IPS DF 6.9 (cell line): ENCODE data around the gene HYAL1.
A peak's percentile ranks its signal among the peaks of the same experiment; 100 is the strongest.

Experiments used
- DNase-seq: peaks from one replicate; pipeline ENCODE4 v3.0.0-alpha.2; 2013; ENCODE audit warnings: low read depth, low spot score
- H3K27ac ChIP-seq: one replicate; pipeline ENCODE4 v1.5.1; 2013; ENCODE audit warnings: low read length, control low read depth
- H3K27me3 ChIP-seq: 2 replicates; pipeline ENCODE4 v1.6.1; 2013; ENCODE audit warnings: mild to moderate bottlenecking, low read length; ENCODE audit not compliant: control insufficient read depth, insufficient read depth
- H3K36me3 ChIP-seq: 2 replicates; pipeline ENCODE4 v1.6.1; 2013; ENCODE audit warnings: low read length; ENCODE audit not compliant: control insufficient read depth, insufficient read depth
- H3K4me1 ChIP-seq: 2 replicates; pipeline ENCODE4 v1.6.1; 2013; ENCODE audit warnings: low read length; ENCODE audit not compliant: control insufficient read depth, insufficient read depth
- H3K4me3 ChIP-seq: 2 replicates; pipeline ENCODE4 v1.5.1; 2013; ENCODE audit warnings: mild to moderate bottlenecking, low read length
- H3K9me3 ChIP-seq: 2 replicates; pipeline ENCODE4 v1.6.1; 2013; ENCODE audit warnings: low read length, inconsistent platforms; ENCODE audit not compliant: control insufficient read depth, insufficient read depth
- WGBS: extraction: QIAGEN DNeasy Blood & Tissue Kit; methylation state at CpG from one replicate; pipeline ENCODE4 v1.1.7; 2013; ENCODE audit warnings: mixed read lengths, missing lambda C conversion rate; ENCODE audit not compliant: insufficient read length, insufficient coverage; 5-methylcytosine and 5-hydroxymethylcytosine counted together

Gene HYAL1

GRCh38 chr3:50333744-50334328 lies 30.5 kb upstream of the HYAL1 start:
- Histone ChIP-seq H3K9me3 (no peaks in the 10 kb centered on the region), H3K36me3 (peaks cover 14% of the 10 kb centered on the region), H3K4me1 (no peaks in the 10 kb centered on the region), H3K27me3 (peaks cover 1% of the 10 kb centered on the region; the same call in 1 of the 2 replicates), H3K4me3 (no peak overlapping the region), H3K27ac (no peak overlapping the region)
- DNase-seq, result no peak
- WGBS, result no CpG with 5 or more reads among the region's 12 CpGs

- no peak overlapping the region for H3K4me3 ChIP-seq
- no peaks in the 10 kb centered on the region for H3K9me3 ChIP-seq
- no CpG with 5 or more reads among the region's 19 CpGs for WGBS
- H3K36me3 ChIP-seq, result peaks cover 14% of the 10 kb centered on the region
- no peaks in the 10 kb centered on the region for H3K4me1 ChIP-seq
- DNase-seq, result no peak
- H3K27me3 ChIP-seq, result no peaks in the 10 kb centered on the region
- H3K27ac ChIP-seq, result no peak overlapping the region
Measured at GRCh38 chr3:50331364-50331907, 28.1 kb upstream of the HYAL1 start.

- WGBS, result no CpG with 5 or more reads among the region's 10 CpGs
- Histone ChIP-seq H3K4me1 (no peaks in the 10 kb centered on the region), H3K9me3 (no peaks in the 10 kb centered on the region), H3K4me3 (no peak overlapping the region), H3K27me3 (no peaks in the 10 kb centered on the region), H3K27ac (no peak overlapping the region), H3K36me3 (peaks cover 18% of the 10 kb centered on the region)
- DNase-seq, result no peak
Measured at GRCh38 chr3:50330330-50330729, 27.0 kb upstream of the HYAL1 start.

- Histone ChIP-seq H3K9me3 (no peaks in the 10 kb centered on the region), H3K27ac (no peak within 1 kb of the TSS), H3K27me3 (no peaks in the 10 kb centered on the region), H3K4me3 (peak within 1 kb of the TSS; percentile 84), H3K4me1 (peaks cover 3% of the 10 kb centered on the region; the same call in 1 of the 2 replicates), H3K36me3 (peaks cover 18% of the 10 kb centered on the region)
- no peak for DNase-seq
- no CpG with 5 or more reads among the region's 55 CpGs for WGBS
Measured at GRCh38 chr3:50327943-50328691, 24.7 kb upstream of the HYAL1 start, which contains the start of gene TUSC2. Gene TUSC2, minus strand, starts transcription at chr3:50328223. Its CDS starts 124 bp downstream, at chr3:50328099.

GRCh38 chr3:50327129-50327528 lies 23.8 kb upstream of the HYAL1 start:
- Histone ChIP-seq H3K4me3 (peak overlapping the region; percentile 84; the same call in 1 of the 2 replicates), H3K27ac (no peak overlapping the region), H3K36me3 (peaks cover 18% of the 10 kb centered on the region), H3K9me3 (no peaks in the 10 kb centered on the region), H3K27me3 (no peaks in the 10 kb centered on the region), H3K4me1 (peaks cover 3% of the 10 kb centered on the region; the same call in 1 of the 2 replicates)
- no CpG with 5 or more reads among the region's 4 CpGs for WGBS
- no peak for DNase-seq

- Histone ChIP-seq H3K36me3 (peaks cover 13% of the 10 kb centered on the region), H3K27ac (no peak overlapping the region), H3K27me3 (no peaks in the 10 kb centered on the region), H3K4me1 (peaks cover 3% of the 10 kb centered on the region; the same call in 1 of the 2 replicates), H3K9me3 (no peaks in the 10 kb centered on the region), H3K4me3 (no peak overlapping the region)
- DNase-seq, result no peak
- no CpG with 5 or more reads among the region's 8 CpGs for WGBS
Measured at GRCh38 chr3:50326182-50326541, 22.8 kb upstream of the HYAL1 start.

- Histone ChIP-seq H3K36me3 (peaks cover 11% of the 10 kb centered on the region), H3K9me3 (no peaks in the 10 kb centered on the region), H3K4me1 (peaks cover 3% of the 10 kb centered on the region; the same call in 1 of the 2 replicates), H3K27ac (no peak overlapping the region), H3K4me3 (no peak overlapping the region), H3K27me3 (no peaks in the 10 kb centered on the region)
- no peak for DNase-seq
- no CpG with 5 or more reads among the region's 11 CpGs for WGBS
Measured at GRCh38 chr3:50325497-50326181, 22.3 kb upstream of the HYAL1 start.

- Histone ChIP-seq H3K4me1 (peaks cover 5% of the 10 kb centered on the region), H3K36me3 (peaks cover 7% of the 10 kb centered on the region; the same call in 1 of the 2 replicates), H3K27me3 (no peaks in the 10 kb centered on the region), H3K9me3 (no peaks in the 10 kb centered on the region), H3K27ac (no peak overlapping the region), H3K4me3 (no peak overlapping the region)
- WGBS, result no CpG with 5 or more reads among the region's 2 CpGs
- DNase-seq, result no peak
Measured at GRCh38 chr3:50325113-50325480, 21.7 kb upstream of the HYAL1 start.

GRCh38 chr3:50324351-50325112 lies 21.2 kb upstream of the HYAL1 start:
- Histone ChIP-seq H3K36me3 (peaks cover 4% of the 10 kb centered on the region), H3K27ac (no peak overlapping the region), H3K4me3 (no peak overlapping the region), H3K9me3 (no peaks in the 10 kb centered on the region), H3K27me3 (no peaks in the 10 kb centered on the region), H3K4me1 (peaks cover 8% of the 10 kb centered on the region)
- WGBS, result no CpG with 5 or more reads among the region's 4 CpGs
- no peak for DNase-seq
